Activated CD8-positive, alpha-beta memory T cell treated with anti-CD3 and anti-CD28 coated beads, Interleukin-2, amount 50 U/mL, for 24 hours (primary cell): Measurements from ENCODE around the gene POU6F2.

Source experiments
- DNase-seq: peaks from one replicate; pipeline ENCODE4 v3.0.0-alpha.2; 2020; ENCODE audit errors: extremely low read depth

Gene POU6F2

GRCh38 chr7:39433550-39433949 is 455.8 kb downstream of the POU6F2 start:
- no peak for DNase-seq

- DNase-seq, result no peak
Observed at GRCh38 chr7:39434012-39434411, 456.3 kb downstream of the POU6F2 start.

- no peak for DNase-seq
Observed at GRCh38 chr7:39446546-39446945, 468.8 kb downstream of the POU6F2 start.

- no peak for DNase-seq
Observed at GRCh38 chr7:39451901-39452300, 474.2 kb downstream of the POU6F2 start.

- DNase-seq, result no peak
Observed at GRCh38 chr7:39453743-39454355, 476.1 kb downstream of the POU6F2 start.

- no peak for DNase-seq
Observed at GRCh38 chr7:39458061-39458745, 480.5 kb downstream of the POU6F2 start.

GRCh38 chr7:39459636-39460035 is 481.9 kb downstream of the POU6F2 start:
- DNase-seq, result no peak

- no peak for DNase-seq
Observed at GRCh38 chr7:39460486-39460885, 482.8 kb downstream of the POU6F2 start.

- no peak for DNase-seq
Observed at GRCh38 chr7:39461263-39461820, 483.6 kb downstream of the POU6F2 start.

- DNase-seq, result no peak
Observed at GRCh38 chr7:39463252-39463651, 485.5 kb downstream of the POU6F2 start.

- no peak for DNase-seq
Observed at GRCh38 chr7:39464350-39465054, 486.8 kb downstream of the POU6F2 start.

GRCh38 chr7:39465055-39465929 is 487.6 kb downstream of the POU6F2 start:
- no peak for DNase-seq

GRCh38 chr7:39468261-39468660 is 490.6 kb downstream of the POU6F2 start:
- DNase-seq, result no peak

- no peak for DNase-seq
Observed at GRCh38 chr7:39468808-39469374, 491.2 kb downstream of the POU6F2 start.

GRCh38 chr7:39480901-39481300 is 503.2 kb downstream of the POU6F2 start:
- DNase-seq, result no peak

GRCh38 chr7:39488467-39489393 is 511.0 kb downstream of the POU6F2 start:
- no peak for DNase-seq

- no peak for DNase-seq
Observed at GRCh38 chr7:39490296-39490695, 512.6 kb downstream of the POU6F2 start.

- DNase-seq, result no peak
Observed at GRCh38 chr7:39493934-39494333, 516.2 kb downstream of the POU6F2 start.

GRCh38 chr7:39501358-39501757 is 523.6 kb downstream of the POU6F2 start:
- DNase-seq, result no peak

- DNase-seq, result no peak
Observed at GRCh38 chr7:39504963-39505362, 527.3 kb downstream of the POU6F2 start.
